IMR-90 (cell line): ENCODE measurements around the gene ZKSCAN5.

Source experiments
- BHLHE40 ChIP-seq: fragments of 150-350 bp; IDR thresholded peaks from 2 replicates; pipeline ENCODE4 v1.6.1; 2016; ENCODE audit warnings: mild to moderate bottlenecking, low read depth, low read length
- CEBPB ChIP-seq: IDR thresholded peaks from 2 replicates; pipeline ENCODE4 v1.6.1; 2012; ENCODE audit warnings: low read depth, low read length, improper control_type of control experiment
- CTCF ChIP-seq: conservative IDR thresholded peaks from 2 replicates; pipeline ENCODE4 v1.5.1; 2012; ENCODE audit warnings: mild to moderate bottlenecking, low read depth, low read length, improper control_type of control experiment
- ELK1 ChIP-seq: fragments of 150-350 bp; IDR thresholded peaks from 2 replicates; pipeline ENCODE4 v1.6.1; 2016; ENCODE audit warnings: low read depth, mild to moderate bottlenecking, low read length, moderate library complexity, borderline replicate concordance
- MAFK ChIP-seq: IDR thresholded peaks from 2 replicates; pipeline ENCODE4 v1.6.1; 2012; ENCODE audit warnings: low read depth, low read length, improper control_type of control experiment
- MAZ ChIP-seq: IDR thresholded peaks from 2 replicates; pipeline ENCODE4 v1.6.1; 2012; ENCODE audit warnings: low read depth, mild to moderate bottlenecking, low read length, improper control_type of control experiment, moderate library complexity, borderline replicate concordance
- NFE2L2 ChIP-seq: fragments of 150-350 bp; IDR thresholded peaks from 2 replicates; pipeline ENCODE4 v1.6.1; 2016; ENCODE audit warnings: low read depth, mild to moderate bottlenecking, low read length
- POLR2A ChIP-seq: IDR thresholded peaks from 2 replicates; pipeline ENCODE4 v1.6.1; 2012; ENCODE audit warnings: mild to moderate bottlenecking, low read depth, low read length
- RAD21 ChIP-seq: IDR thresholded peaks from 2 replicates; pipeline ENCODE4 v1.6.1; 2012; ENCODE audit warnings: low read length, improper control_type of control experiment
- RCOR1 ChIP-seq: IDR thresholded peaks from 2 replicates; pipeline ENCODE4 v1.6.1; 2012; ENCODE audit warnings: mild to moderate bottlenecking, low read length, improper control_type of control experiment; ENCODE audit not compliant: insufficient replicate concordance
- USF2 ChIP-seq: fragments of 150-350 bp; IDR thresholded peaks from 2 replicates; pipeline ENCODE4 v1.6.1; 2017; ENCODE audit warnings: mild to moderate bottlenecking, antibody characterized with exemption, low read length, low read depth

GRCh38 chr7:99576251-99576650 lies 71.8 kb downstream of the ZKSCAN5 start:
- TF ChIP-seq CTCF = no peak
- TF ChIP-seq POLR2A = no peak
- TF ChIP-seq USF2 = no peak
- TF ChIP-seq RCOR1 = no peak
- no peak for TF ChIP-seq ELK1
- no peak for TF ChIP-seq RAD21
- TF ChIP-seq CEBPB = no peak
- no peak for TF ChIP-seq MAFK
- no peak for TF ChIP-seq NFE2L2
- no peak for TF ChIP-seq BHLHE40
- no peak for TF ChIP-seq MAZ
